ENCODE data around the gene ATXN7. TPM values are rescaled to one million over a fixed set of nuclear protein-coding genes. Genes with fewer than 3 reads are reported as not detected.

Gene ATXN7
- total and polyA plus RNA-seq, 4 donors = 2.8 to 13.6 (median 5.6) TPM

DNA sequence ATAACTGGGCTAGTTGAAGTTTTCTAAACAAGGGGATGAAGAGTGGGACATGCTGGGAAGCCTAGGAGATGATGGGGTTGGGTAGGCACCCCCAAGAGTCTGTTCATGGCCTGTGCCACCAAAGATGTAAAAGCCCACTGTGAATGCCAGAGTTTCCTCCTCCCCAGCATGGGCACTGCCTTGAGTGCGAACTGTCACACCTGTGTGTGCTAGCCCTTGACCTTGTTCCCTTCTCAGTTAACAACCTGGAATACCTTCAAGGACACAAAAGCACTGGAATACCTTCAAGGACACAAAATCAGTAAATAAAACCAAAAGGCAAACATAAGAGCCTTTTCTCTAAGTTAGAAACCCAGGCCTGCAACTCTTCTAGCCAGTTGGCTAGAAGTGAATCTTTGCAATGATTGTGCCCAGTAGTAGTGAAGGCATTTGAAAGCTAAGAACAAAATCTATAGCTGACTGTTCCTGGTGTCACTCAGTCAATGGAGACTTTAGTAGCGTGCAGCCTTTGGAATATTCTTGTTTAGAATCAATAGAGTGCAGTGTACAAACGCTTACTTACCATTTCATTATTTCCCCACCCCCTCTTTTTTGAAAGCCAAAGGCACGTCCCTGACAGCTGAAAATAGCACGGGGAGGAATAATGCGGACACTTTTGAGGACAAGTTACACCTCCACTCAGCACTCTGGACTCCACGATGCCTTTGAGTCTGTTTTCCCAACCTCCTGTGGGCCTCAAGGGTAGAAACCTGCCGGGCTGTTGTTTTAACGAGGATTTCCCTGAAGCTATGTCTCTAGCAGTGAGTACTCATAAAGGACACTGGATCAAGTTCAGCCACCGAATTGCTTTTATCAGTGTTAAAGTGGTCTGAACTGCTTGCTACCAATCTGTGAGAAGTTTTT lies 135.4 kb downstream of the ATXN7 start:
- H3K9ac ChIP-seq (ENCODE audit: low read depth in 1 of 2, low read length in 2 of 2) = no peak overlapping the region
- peaks cover 0 to 24% (median 15%) of the 10 kb centered on the region in 4 donors for H3K4me1 ChIP-seq (ENCODE audit: control insufficient read depth in 4 of 4, insufficient read depth in 4 of 4, low read length in 3 of 4)
- H3K4me3 ChIP-seq (ENCODE audit: low read depth in 1 of 3, low read length in 3 of 3) = no peak overlapping the region
- no peak for DNase-seq (ENCODE audit: low spot score)
- no peaks in the 10 kb centered on the region for H3K9me3 ChIP-seq (ENCODE audit: control insufficient read depth in 4 of 4, low read length in 3 of 4)
- WGBS = 54% methylated on average over 10 of the region's 10 CpGs
- TF ChIP-seq RAD21 (IDR thresholded peaks at IDR 0.05) = no peak
- TF ChIP-seq, protein P1, sequence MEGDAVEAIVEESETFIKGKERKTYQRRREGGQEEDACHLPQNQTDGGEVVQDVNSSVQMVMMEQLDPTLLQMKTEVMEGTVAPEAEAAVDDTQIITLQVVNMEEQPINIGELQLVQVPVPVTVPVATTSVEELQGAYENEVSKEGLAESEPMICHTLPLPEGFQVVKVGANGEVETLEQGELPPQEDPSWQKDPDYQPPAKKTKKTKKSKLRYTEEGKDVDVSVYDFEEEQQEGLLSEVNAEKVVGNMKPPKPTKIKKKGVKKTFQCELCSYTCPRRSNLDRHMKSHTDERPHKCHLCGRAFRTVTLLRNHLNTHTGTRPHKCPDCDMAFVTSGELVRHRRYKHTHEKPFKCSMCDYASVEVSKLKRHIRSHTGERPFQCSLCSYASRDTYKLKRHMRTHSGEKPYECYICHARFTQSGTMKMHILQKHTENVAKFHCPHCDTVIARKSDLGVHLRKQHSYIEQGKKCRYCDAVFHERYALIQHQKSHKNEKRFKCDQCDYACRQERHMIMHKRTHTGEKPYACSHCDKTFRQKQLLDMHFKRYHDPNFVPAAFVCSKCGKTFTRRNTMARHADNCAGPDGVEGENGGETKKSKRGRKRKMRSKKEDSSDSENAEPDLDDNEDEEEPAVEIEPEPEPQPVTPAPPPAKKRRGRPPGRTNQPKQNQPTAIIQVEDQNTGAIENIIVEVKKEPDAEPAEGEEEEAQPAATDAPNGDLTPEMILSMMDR (IDR thresholded peaks at IDR 0.05; ENCODE audit: low read depth, low read length, missing input control) = no peak
- TF ChIP-seq, protein P2, sequence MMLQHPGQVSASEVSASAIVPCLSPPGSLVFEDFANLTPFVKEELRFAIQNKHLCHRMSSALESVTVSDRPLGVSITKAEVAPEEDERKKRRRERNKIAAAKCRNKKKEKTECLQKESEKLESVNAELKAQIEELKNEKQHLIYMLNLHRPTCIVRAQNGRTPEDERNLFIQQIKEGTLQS (IDR thresholded peaks at IDR 0.05) = no peak
- TF ChIP-seq FOXA2 (IDR thresholded peaks at IDR 0.05) = no peak
- TF ChIP-seq TAF1 (conservative IDR thresholded peaks at IDR 0.05) = no peak
- H3K27ac ChIP-seq (ENCODE audit: low read depth in 1 of 2, low read length in 2 of 2) = peak overlapping the region in 1 of 2 donors; percentile 3
- H3K27me3 ChIP-seq (ENCODE audit: control insufficient read depth in 4 of 4, insufficient read depth in 4 of 4, low read length in 3 of 4) = no peaks in the 10 kb centered on the region
- H3K36me3 ChIP-seq (ENCODE audit: control insufficient read depth in 4 of 4, insufficient read depth in 3 of 4, low read depth in 1 of 4, low read length in 3 of 4) = peaks cover 7 to 35% (median 26%) of the 10 kb centered on the region in 4 donors

DNA sequence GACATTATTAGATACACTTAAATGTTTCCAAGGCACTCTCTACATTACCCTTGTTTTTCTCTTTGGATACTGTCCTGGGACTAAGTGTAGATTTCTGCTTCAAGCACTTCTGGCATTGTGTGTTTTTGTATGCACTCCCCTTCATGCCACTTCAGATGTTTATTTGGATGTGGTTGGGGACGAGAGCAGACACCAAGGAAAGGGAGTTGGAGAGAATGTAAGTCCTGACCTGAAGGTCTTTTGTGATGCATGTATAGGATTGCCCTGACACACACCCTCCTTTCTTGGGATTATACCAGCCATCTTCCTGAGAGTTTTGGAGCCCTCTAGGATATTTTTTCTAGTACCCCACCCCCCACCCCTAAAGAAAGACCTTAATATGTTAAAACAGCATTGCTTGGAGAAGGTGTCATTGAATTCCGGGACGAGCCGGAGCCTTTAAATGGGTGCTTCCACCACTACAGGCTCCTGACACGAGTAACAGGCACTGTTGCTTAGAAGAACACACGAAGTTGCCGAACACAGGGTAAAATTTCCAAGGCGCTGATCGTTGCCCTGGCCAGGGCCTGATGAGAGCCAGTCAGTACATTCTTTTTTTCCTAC lies 136.9 kb downstream of the ATXN7 start:
- no peak for DNase-seq (ENCODE audit: low spot score)
- H3K36me3 ChIP-seq (ENCODE audit: control insufficient read depth in 4 of 4, insufficient read depth in 3 of 4, low read depth in 1 of 4, low read length in 3 of 4) = peaks cover 5 to 31% (median 17%) of the 10 kb centered on the region in 4 donors
- H3K9ac ChIP-seq (ENCODE audit: low read depth in 1 of 2, low read length in 2 of 2) = no peak overlapping the region
- no peak overlapping the region for H3K4me3 ChIP-seq (ENCODE audit: low read depth in 1 of 3, low read length in 3 of 3)
- H3K4me1 ChIP-seq (ENCODE audit: control insufficient read depth in 4 of 4, insufficient read depth in 4 of 4, low read length in 3 of 4) = peaks cover 0 to 26% (median 15%) of the 10 kb centered on the region in 4 donors
- H3K27me3 ChIP-seq (ENCODE audit: control insufficient read depth in 4 of 4, insufficient read depth in 4 of 4, low read length in 3 of 4) = no peaks in the 10 kb centered on the region
- H3K27ac ChIP-seq (ENCODE audit: low read depth in 1 of 2, low read length in 2 of 2) = no peak overlapping the region
- H3K9me3 ChIP-seq (ENCODE audit: control insufficient read depth in 4 of 4, low read length in 3 of 4) = no peaks in the 10 kb centered on the region
- TF ChIP-seq, protein P3, sequence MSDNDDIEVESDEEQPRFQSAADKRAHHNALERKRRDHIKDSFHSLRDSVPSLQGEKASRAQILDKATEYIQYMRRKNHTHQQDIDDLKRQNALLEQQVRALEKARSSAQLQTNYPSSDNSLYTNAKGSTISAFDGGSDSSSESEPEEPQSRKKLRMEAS (IDR thresholded peaks at IDR 0.05) = no peak
- TF ChIP-seq, protein P4, sequence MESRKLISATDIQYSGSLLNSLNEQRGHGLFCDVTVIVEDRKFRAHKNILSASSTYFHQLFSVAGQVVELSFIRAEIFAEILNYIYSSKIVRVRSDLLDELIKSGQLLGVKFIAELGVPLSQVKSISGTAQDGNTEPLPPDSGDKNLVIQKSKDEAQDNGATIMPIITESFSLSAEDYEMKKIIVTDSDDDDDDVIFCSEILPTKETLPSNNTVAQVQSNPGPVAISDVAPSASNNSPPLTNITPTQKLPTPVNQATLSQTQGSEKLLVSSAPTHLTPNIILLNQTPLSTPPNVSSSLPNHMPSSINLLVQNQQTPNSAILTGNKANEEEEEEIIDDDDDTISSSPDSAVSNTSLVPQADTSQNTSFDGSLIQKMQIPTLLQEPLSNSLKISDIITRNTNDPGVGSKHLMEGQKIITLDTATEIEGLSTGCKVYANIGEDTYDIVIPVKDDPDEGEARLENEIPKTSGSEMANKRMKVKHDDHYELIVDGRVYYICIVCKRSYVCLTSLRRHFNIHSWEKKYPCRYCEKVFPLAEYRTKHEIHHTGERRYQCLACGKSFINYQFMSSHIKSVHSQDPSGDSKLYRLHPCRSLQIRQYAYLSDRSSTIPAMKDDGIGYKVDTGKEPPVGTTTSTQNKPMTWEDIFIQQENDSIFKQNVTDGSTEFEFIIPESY (IDR thresholded peaks at IDR 0.05) = no peak
- TF ChIP-seq HNF4G (IDR thresholded peaks at IDR 0.05) (no peak), JUND (IDR thresholded peaks at IDR 0.05) (no peak), HNF4A (conservative IDR thresholded peaks at IDR 0.05) (no peak), FOXA2 (IDR thresholded peaks at IDR 0.05) (no peak), SP1 (IDR thresholded peaks at IDR 0.05) (no peak), YY1 (IDR thresholded peaks at IDR 0.05) (no peak)
- TF ChIP-seq, protein P2 (IDR thresholded peaks at IDR 0.05) = no peak
- 94% methylated on average over 9 of the region's 9 CpGs for WGBS

Data from liver (tissue), 9 donors.